Peyer's patch (tissue), 4 donors: ENCODE data around the gene CTU1.

ENCODE experiments used
- POLR2A ChIP-seq, 2 donors: fragments of 450-650 bp; IDR thresholded peaks; one replicate each; pipeline ENCODE4 v1.5.1; 2017; ENCODE audit warnings: antibody characterized with exemption in 2 of 2, mild to moderate bottlenecking in 2 of 2, moderate library complexity in 2 of 2
- TF ChIP-seq, protein P1 (sequence below), 6 experiments: fragments of 450-650 bp in 4 of 6; fragments of 200-600 bp in 2 of 6; sonication (generic) in 1 of 6; IDR thresholded peaks; one replicate each; pipeline ENCODE4 v1.5.1; 2017 to 2019; ENCODE audit warnings: antibody characterized with exemption in 6 of 6, mild to moderate bottlenecking in 3 of 6, moderate library complexity in 1 of 6

DNA sequence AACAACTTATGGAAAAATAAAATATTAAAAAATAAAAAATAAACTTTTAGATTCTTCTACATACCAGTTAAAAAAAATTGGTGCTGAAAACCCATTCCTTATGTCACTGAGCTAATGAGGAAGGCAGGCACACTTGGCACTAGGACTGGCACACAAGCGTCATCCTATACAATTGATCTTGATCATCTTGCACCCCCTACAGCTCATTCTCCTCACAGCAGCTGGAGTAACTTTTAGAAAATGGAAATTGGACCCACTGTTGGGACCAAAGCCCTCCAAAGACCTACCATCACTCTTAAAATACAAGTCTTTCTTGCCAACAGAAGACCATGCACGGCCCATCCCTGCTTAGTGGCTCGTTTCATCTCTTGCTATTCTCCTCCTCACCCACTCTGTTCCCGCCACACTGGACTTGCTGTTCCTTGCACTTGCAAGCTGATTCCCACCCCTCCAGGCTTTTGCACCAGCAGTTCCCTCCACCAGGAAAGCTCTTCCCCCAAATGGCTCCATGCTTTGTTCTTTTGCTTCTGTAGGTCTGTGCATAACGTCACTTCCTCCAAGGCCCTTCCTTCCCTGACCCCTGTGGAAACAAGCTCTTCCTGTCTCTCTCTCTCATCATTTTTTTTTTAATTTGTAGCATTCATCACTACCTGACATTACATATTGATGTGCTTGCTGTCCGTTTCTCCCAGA is 11.6 kb downstream of the CTU1 start:
- TF ChIP-seq, protein P1, sequence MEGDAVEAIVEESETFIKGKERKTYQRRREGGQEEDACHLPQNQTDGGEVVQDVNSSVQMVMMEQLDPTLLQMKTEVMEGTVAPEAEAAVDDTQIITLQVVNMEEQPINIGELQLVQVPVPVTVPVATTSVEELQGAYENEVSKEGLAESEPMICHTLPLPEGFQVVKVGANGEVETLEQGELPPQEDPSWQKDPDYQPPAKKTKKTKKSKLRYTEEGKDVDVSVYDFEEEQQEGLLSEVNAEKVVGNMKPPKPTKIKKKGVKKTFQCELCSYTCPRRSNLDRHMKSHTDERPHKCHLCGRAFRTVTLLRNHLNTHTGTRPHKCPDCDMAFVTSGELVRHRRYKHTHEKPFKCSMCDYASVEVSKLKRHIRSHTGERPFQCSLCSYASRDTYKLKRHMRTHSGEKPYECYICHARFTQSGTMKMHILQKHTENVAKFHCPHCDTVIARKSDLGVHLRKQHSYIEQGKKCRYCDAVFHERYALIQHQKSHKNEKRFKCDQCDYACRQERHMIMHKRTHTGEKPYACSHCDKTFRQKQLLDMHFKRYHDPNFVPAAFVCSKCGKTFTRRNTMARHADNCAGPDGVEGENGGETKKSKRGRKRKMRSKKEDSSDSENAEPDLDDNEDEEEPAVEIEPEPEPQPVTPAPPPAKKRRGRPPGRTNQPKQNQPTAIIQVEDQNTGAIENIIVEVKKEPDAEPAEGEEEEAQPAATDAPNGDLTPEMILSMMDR (IDR thresholded peaks at IDR 0.05) = no peak
- TF ChIP-seq POLR2A (IDR thresholded peaks at IDR 0.05) = no peak
